Measurements from ENCODE around the gene CACNG5.

GRCh38 chr17:66918896-66919295 is 84.0 kb downstream of the CACNG5 start:
- TF ChIP-seq RAD21 (IDR thresholded peaks at IDR 0.05) (no peak), CTCF (IDR thresholded peaks at IDR 0.05; ENCODE audit: low read depth, low read length, missing input control) (no peak), JUND (IDR thresholded peaks at IDR 0.05) (no peak), SP1 (IDR thresholded peaks at IDR 0.05) (no peak), YY1 (IDR thresholded peaks at IDR 0.05) (no peak), GABPA (IDR thresholded peaks at IDR 0.05 in 1 of 2, conservative IDR thresholded peaks at IDR 0.05 in 1 of 2) (no peak), TAF1 (conservative IDR thresholded peaks at IDR 0.05) (no peak), REST (IDR thresholded peaks at IDR 0.05) (no peak), MAX (IDR thresholded peaks at IDR 0.05) (no peak), ZBTB33 (IDR thresholded peaks at IDR 0.05) (no peak)
